ENCODE measurements around the gene GPATCH4. TPM values are rescaled to one million over a fixed set of nuclear protein-coding genes. Genes with fewer than 3 reads are reported as not detected.

GPATCH4 gene
- total and polyA plus RNA-seq, 2 donors (not counting 1 experiment from before 2014, with no cell fraction given) = 11.3 to 38.3 TPM

- ATAC-seq (ENCODE audit: low read depth) (no peak), DNase-seq (no peak)
- Histone ChIP-seq H3K4me1 (ENCODE audit: control insufficient read depth in 2 of 2, insufficient read depth in 2 of 2, low read length in 2 of 2) (peaks cover 45 to 49% of the 10 kb centered on the region in 2 donors), H3K79me2 (ENCODE audit: control insufficient read depth, insufficient read depth, low read length) (no peaks in the 10 kb centered on the region), H2AFZ (ENCODE audit: insufficient read depth, low read depth, low read length, poor library complexity, severe bottlenecking) (no peak overlapping the region), H3K36me3 (replicated peaks in 1 of 2; ENCODE audit: control extremely low read depth in 1 of 2, control insufficient read depth in 1 of 2, extremely low read depth in 1 of 2, insufficient read depth in 2 of 2, low read length in 1 of 2) (no peaks in the 10 kb centered on the region), H3K27ac (ENCODE audit: low read length in 2 of 2) (no peak overlapping the region), H3K27me3 (replicated peaks in 1 of 4; ENCODE audit: control extremely low read depth in 1 of 4, control insufficient read depth in 3 of 4, insufficient read depth in 4 of 4, low read length in 3 of 4) (no peaks in the 10 kb centered on the region), H3K9me3 (ENCODE audit: control extremely low read depth in 1 of 3, control insufficient read depth in 2 of 3, insufficient read depth in 1 of 3, low read length in 2 of 3) (peaks cover 0 to 2% (median 0%) of the 10 kb centered on the region in 3 donors), H3K9ac (ENCODE audit: low read length) (no peak overlapping the region), H3K4me3 (ENCODE audit: control extremely low read depth in 1 of 5, extremely low read depth in 1 of 5, insufficient read depth in 1 of 5, low read depth in 2 of 5, low read length in 4 of 5) (no peak overlapping the region), H4K20me1 (ENCODE audit: control insufficient read depth, insufficient read depth, low read length, poor library complexity, severe bottlenecking) (no peaks in the 10 kb centered on the region), H3K4me2 (replicated peaks; ENCODE audit: low read depth, low read length, poor library complexity, severe bottlenecking) (peak overlapping the region; percentile 59)
- ChIA-PET POLR2A (interaction anchor here (0.7 kb wide), 1 partner anchor 48 kb away, joined by 3 read pairs; no protein-coding TSS in a partner anchor), CTCF (interaction anchor here (0.6 to 1.6 kb wide), 2 partner anchors 20 to 71 kb away, joined by 4 to 7 read pairs; no protein-coding TSS in a partner anchor)
- no peak for TF ChIP-seq CTCF (IDR thresholded peaks at IDR 0.05)
- no peak for TF ChIP-seq EZH2 (IDR thresholded peaks at IDR 0.05; ENCODE audit: borderline replicate concordance, insufficient read depth, low read depth, low read length, poor library complexity, severe bottlenecking)
- no peaks in the 10 kb centered on the region for H3K27me3 Mint-ChIP-seq
- peaks cover 49% of the 10 kb centered on the region for H3K4me1 Mint-ChIP-seq
- 53% methylated on average over 3 of the region's 5 CpGs for WGBS (ENCODE audit: insufficient coverage)
- no peaks in the 10 kb centered on the region for H3K9me3 Mint-ChIP-seq (ENCODE audit: insufficient read depth)
- H3K4me3 Mint-ChIP-seq = peak overlapping the region; percentile 23
- intact Hi-C loops (cut with micrococcal nuclease) = no loop called here
- H3K27ac Mint-ChIP-seq = peak overlapping the region; percentile 7
Measured at GRCh38 chr1:156552518-156552917, 48.8 kb downstream of the GPATCH4 start.

GRCh38 chr1:156551869-156552268 is 49.4 kb downstream of the GPATCH4 start:
- Mint-ChIP-seq H3K9me3 (ENCODE audit: insufficient read depth) (no peaks in the 10 kb centered on the region), H3K4me3 (peak overlapping the region; percentile 23), H3K27me3 (no peaks in the 10 kb centered on the region), H3K27ac (peak overlapping the region; percentile 43), H3K4me1 (peaks cover 49% of the 10 kb centered on the region)
- Histone ChIP-seq H3K79me2 (ENCODE audit: control insufficient read depth, insufficient read depth, low read length) (no peaks in the 10 kb centered on the region), H3K4me3 (ENCODE audit: control extremely low read depth in 1 of 5, extremely low read depth in 1 of 5, insufficient read depth in 1 of 5, low read depth in 2 of 5, low read length in 4 of 5) (no peak overlapping the region), H3K9me3 (ENCODE audit: control extremely low read depth in 1 of 3, control insufficient read depth in 2 of 3, insufficient read depth in 1 of 3, low read length in 2 of 3) (peaks cover 0 to 2% (median 0%) of the 10 kb centered on the region in 3 donors), H2AFZ (ENCODE audit: insufficient read depth, low read depth, low read length, poor library complexity, severe bottlenecking) (peak overlapping the region; percentile 5), H3K27me3 (replicated peaks in 1 of 4; ENCODE audit: control extremely low read depth in 1 of 4, control insufficient read depth in 3 of 4, insufficient read depth in 4 of 4, low read length in 3 of 4) (no peaks in the 10 kb centered on the region), H4K20me1 (ENCODE audit: control insufficient read depth, insufficient read depth, low read length, poor library complexity, severe bottlenecking) (no peaks in the 10 kb centered on the region), H3K9ac (ENCODE audit: low read length) (no peak overlapping the region), H3K36me3 (replicated peaks in 1 of 2; ENCODE audit: control extremely low read depth in 1 of 2, control insufficient read depth in 1 of 2, extremely low read depth in 1 of 2, insufficient read depth in 2 of 2, low read length in 1 of 2) (no peaks in the 10 kb centered on the region), H3K27ac (ENCODE audit: low read length in 2 of 2) (no peak overlapping the region), H3K4me2 (replicated peaks; ENCODE audit: low read depth, low read length, poor library complexity, severe bottlenecking) (peak overlapping the region; percentile 39), H3K4me1 (ENCODE audit: control insufficient read depth in 2 of 2, insufficient read depth in 2 of 2, low read length in 2 of 2) (peaks cover 45 to 49% of the 10 kb centered on the region in 2 donors)
- TF ChIP-seq EZH2 (IDR thresholded peaks at IDR 0.05; ENCODE audit: borderline replicate concordance, insufficient read depth, low read depth, low read length, poor library complexity, severe bottlenecking) = no peak
- no peak for TF ChIP-seq CTCF (IDR thresholded peaks at IDR 0.05)
- WGBS (ENCODE audit: insufficient coverage) = 86% methylated on average over 6 of the region's 6 CpGs
- POLR2A ChIA-PET = interaction anchor here (1.2 kb wide), 1 partner anchor 51 kb away, joined by 7 read pairs; the partner anchor contains the start of gene MEF2D
- DNase-seq = no peak
- intact Hi-C loops (cut with micrococcal nuclease) = no loop called here
- CTCF ChIA-PET = interaction anchor here (0.6 to 1.9 kb wide), 5 partner anchors 20 to 98 kb away, joined by 3 to 7 read pairs (median 4); no protein-coding TSS in a partner anchor
- no peak for ATAC-seq (ENCODE audit: low read depth)
